ENCODE data around the gene FNBP1.
"Not testable (repeated sequence)": the region's sequence is repeated elsewhere in the genome, so short reads cannot be mapped to it uniquely, and the experiment has no call there.

Gene FNBP1

GRCh38 chr9:129946246-129946995 lies 96.6 kb downstream of the FNBP1 start:
- DNase-seq, result no peak

DNA sequence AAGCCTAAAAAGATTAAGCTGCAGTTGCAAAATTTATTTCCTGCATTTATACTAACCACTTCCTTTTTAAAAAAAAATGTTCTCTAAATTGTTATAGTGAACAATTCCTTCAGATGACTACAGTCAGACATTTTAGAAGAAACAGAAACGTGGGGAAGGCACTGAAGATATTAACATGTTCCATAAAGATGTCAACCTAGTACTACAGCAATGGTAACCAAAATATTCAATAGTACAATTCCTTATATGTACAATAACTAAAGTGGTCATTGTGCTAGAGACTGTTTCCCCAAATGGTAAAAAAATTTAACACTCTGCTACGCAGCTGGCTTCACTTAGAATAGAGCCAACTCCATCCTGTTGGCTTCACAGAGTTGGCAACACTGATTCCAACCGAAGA lies 97.7 kb downstream of the FNBP1 start:
- DNase-seq, result no peak

- no peak for DNase-seq
These were observed 98.4 kb downstream of the FNBP1 start for GRCh38 chr9:129944506-129945116.

DNA sequence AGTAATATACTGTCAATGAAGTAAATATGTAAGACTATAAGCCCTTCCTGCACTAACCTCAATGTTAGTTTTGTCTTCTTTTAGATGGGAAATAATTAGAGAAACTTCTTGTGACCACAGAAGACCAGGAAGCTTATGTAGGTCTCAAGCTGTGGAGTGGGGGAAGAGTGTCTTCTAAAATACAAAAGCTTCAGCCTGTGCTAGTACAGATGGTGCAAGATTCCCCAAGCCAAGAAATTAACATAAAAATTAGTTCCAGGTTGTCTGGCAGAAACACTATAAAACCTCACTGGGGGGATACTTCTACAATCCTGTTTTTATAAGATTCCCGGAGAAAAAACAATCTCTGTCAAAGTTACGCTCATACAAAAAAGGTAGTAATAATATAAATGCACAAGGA lies 103.6 kb downstream of the FNBP1 start:
- no peak for DNase-seq

- no peak for DNase-seq
These were observed 104.6 kb downstream of the FNBP1 start for GRCh38 chr9:129938291-129938979.

DNA sequence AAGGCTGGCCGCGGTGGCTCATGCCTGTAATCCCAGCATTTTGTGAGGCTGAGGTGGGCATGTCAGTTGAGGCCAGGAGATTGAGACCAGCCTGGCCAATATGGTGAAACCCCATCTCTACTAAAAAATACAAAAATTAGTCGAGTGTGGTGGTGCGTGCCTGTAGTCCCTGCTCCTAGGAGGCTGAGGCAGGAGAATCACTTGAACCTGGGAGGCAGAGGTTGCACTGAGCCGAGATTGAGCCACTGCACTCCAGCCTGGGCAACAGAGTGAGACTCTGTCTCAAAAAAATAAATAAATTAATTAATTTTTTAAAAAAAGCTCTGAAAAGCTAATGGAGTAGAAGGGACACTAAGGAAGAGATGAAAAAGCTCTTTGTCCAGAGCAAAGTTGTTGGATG lies 105.1 kb downstream of the FNBP1 start:
- DNase-seq, result not testable (repeated sequence)

- no peak for DNase-seq
These were observed 106.8 kb downstream of the FNBP1 start for GRCh38 chr9:129936222-129936621.

DNA sequence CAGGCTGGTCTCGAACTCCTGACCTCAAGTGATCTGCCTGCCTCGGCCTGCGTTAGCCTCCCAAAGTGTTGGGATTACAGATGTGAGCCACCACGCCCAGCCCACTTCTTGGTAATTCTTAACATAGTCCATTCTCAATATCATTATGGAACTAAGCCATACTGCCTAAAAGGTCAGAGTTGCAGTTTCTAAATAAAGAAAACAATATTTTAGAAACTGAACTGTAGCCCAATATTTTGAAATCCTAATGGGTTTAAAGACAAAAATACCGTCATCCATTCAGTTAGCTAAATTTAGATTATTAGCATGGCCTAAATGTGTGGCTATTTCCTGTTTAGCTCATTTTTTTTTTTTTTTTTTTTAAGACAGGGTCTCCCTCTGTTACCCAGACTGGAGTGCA lies 108.2 kb downstream of the FNBP1 start:
- DNase-seq, result no peak

GRCh38 chr9:129934041-129934591 lies 108.9 kb downstream of the FNBP1 start:
- DNase-seq, result no peak

- DNase-seq, result no peak
These were observed 109.6 kb downstream of the FNBP1 start for GRCh38 chr9:129933185-129934040.

GRCh38 chr9:129932303-129933151 lies 110.5 kb downstream of the FNBP1 start:
- DNase-seq, result no peak

DNA sequence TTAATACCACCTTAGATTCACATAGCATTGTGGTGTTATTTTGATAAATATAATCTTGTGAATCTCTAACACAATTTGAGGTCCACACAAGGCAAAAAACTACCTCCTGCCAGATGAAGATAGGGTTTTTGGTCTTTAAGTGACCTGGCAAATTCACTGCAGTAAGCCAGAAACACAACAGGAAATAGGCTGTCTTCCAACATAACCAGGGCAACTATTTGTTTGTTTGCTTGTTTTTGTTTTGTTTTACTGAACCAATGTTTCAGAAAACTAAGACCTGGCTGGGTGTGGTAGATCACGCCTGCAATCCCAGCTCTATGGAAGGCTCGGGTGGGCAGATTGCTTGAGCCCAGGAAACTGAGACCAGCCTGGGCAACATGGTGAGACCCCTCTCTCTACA lies 112.2 kb downstream of the FNBP1 start:
- no peak for DNase-seq

DNA sequence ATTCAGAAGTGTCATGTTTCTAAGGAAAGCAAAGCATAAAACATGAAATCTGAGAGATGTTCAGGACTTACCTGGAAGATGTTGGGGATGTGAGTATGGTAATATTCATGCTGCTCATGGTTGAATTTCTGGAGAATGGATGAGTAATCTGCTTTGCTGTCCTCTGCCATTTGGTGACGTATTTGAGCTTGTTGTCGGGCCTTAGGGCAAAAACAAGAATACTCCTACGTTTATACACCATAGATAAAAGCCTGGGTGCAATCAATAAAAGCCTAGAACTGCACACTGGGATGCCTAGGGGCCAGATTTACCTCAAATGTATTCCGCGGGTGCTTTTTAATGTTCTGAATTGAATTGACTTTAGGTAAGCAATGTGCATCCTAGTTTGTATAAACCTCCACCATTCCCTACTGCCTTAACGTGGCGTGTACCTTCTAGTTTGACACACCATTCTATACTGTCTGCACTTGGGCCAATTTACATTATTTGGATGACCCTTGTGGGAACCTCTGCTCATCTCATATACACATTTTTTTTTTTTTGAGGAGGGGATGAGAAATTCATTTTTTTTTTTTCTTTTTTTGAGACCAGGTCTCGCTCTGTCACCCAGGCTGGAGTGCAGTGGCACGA lies 113.4 kb downstream of the FNBP1 start:
- no peak for DNase-seq

- no peak for DNase-seq
These were observed 119.4 kb downstream of the FNBP1 start for GRCh38 chr9:129923589-129923988.

GRCh38 chr9:129921905-129922304 lies 121.1 kb downstream of the FNBP1 start:
- no peak for DNase-seq

DNA sequence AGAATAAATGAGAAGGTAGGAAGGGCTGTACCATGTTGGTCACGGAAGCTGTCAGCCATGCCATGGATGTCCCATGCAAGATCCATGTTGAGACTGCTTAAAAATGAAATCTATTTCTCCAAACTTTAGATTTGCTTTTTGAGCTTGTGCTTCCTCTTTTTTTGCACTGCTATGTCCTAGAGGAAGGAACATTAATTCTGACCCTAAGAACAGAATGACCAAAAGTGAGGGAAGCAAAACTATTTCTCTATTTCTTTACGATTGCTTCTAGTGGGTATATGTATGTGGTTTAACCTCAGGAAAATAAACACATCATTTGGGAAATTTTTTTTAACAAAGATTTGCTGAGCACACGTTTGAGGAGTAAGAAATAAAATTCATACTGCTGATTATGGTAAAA lies 123.1 kb downstream of the FNBP1 start:
- DNase-seq, result no peak

DNA sequence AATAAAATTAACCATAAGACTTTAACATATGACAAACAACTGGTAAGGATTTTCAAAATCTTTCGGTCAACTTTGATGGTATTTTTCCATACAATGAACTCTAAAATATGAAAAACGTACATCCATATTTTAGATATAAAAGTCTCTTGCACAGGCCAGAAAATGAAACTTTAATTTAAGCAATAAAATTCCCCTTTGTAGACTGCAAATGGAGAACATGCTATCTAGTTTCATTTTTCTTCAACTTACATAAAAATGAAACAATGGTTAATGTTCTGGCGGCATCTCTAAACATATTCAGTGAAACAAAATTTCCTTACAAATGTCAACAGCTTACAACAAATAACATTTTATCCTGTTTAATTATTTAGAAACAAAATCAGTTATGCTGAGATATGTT lies 123.7 kb downstream of the FNBP1 start:
- DNase-seq, result no peak

GRCh38 chr9:129918296-129918950 lies 124.6 kb downstream of the FNBP1 start:
- no peak for DNase-seq

GRCh38 chr9:129916707-129917106 lies 126.3 kb downstream of the FNBP1 start:
- no peak for DNase-seq

GRCh38 chr9:129914051-129914450 lies 128.9 kb downstream of the FNBP1 start:
- no peak for DNase-seq
